Stomach (tissue), 9 donors: ENCODE results near the gene SART1. TPM values are rescaled to one million over a fixed set of nuclear protein-coding genes. Genes with fewer than 3 reads are reported as not detected.
A peak's percentile ranks its signal among the peaks of the same experiment; 100 is the strongest.

Experiments
- DNase-seq, 2 donors: peaks; one replicate each; pipeline versions ENCODE4 v3.0.0 to v3.0.0-alpha.2; 2013 to 2019
- H3K27ac ChIP-seq, 5 donors: fragments of 200-600 bp in 4 of 5; sonication (generic) in 4 of 5; one replicate each; pipeline ENCODE4 v1.5.1; 2013 to 2019; ENCODE audit warnings: mild to moderate bottlenecking in 1 of 5, moderate library complexity in 1 of 5
- H3K27me3 ChIP-seq, 3 donors: fragments of 200-600 bp; sonication (generic); one replicate each; pipeline ENCODE4 v1.5.1; 2017 to 2019; ENCODE audit warnings: mixed run types in 1 of 3
- H3K36me3 ChIP-seq, 4 donors: fragments of 200-600 bp; sonication (generic); 1 replicate in 3 of 4; 2 replicates in 1 of 4; pipeline ENCODE4 v1.5.1; 2016 to 2019
- H3K4me1 ChIP-seq, 4 donors: fragments of 200-600 bp; sonication (generic); one replicate each; pipeline ENCODE4 v1.5.1; 2016 to 2019
- H3K4me3 ChIP-seq, 4 donors: fragments of 200-600 bp; sonication (generic) in 3 of 4; one replicate each; pipeline ENCODE4 v1.5.1; 2016 to 2019; ENCODE audit warnings: mild to moderate bottlenecking in 1 of 4
- H3K9me3 ChIP-seq, 4 donors: fragments of 200-600 bp; sonication (generic); one replicate each; pipeline ENCODE4 v1.5.1; 2016 to 2019
- CTCF ChIP-seq, 7 experiments: fragments of 450-650 bp in 4 of 7; fragments of 200-600 bp in 3 of 7; sonication (generic) in 3 of 7; IDR thresholded peaks; one replicate each; pipeline ENCODE4 v1.5.1; 2016 to 2019; ENCODE audit warnings: antibody characterized with exemption in 7 of 7, control low read depth in 2 of 7, mild to moderate bottlenecking in 1 of 7
- EP300 ChIP-seq: sonication (generic); formaldehyde crosslinking; IDR thresholded peaks from one replicate; pipeline ENCODE4 v1.6.1; 2017; ENCODE audit warnings: antibody characterized with exemption
- POLR2A ChIP-seq, 4 donors: fragments of 450-650 bp; IDR thresholded peaks; one replicate each; pipeline ENCODE4 v1.6.1; 2016; ENCODE audit warnings: antibody characterized with exemption in 4 of 4, control low read depth in 2 of 4, mild to moderate bottlenecking in 1 of 4, moderate library complexity in 1 of 4
- POLR2AphosphoS5 ChIP-seq, 3 donors: sonication (generic); formaldehyde crosslinking; IDR thresholded peaks; one replicate each; pipeline ENCODE4 v1.6.1; 2016; ENCODE audit warnings: antibody characterized with exemption in 3 of 3
- WGBS, 5 donors: extraction: QIAGEN DNeasy Blood & Tissue Kit in 3 of 5; methylation state at CpG; one replicate each; pipeline versions ENCODE4 v1.1.5 to v1.1.7; 2013 to 2018; 5-methylcytosine and 5-hydroxymethylcytosine counted together
- intact Hi-C: fragments of 100-400 bp; cut with DNase I; formaldehyde crosslinking; loops from one replicate; pipeline ENCODE4 v1.15.1; 2023; ENCODE audit warnings: low total_unique reads
- polyA plus RNA-seq, 3 donors: library from polyadenylated mRNA; stranded (reverse); fragments of 200-250 nt; gene quantifications; one replicate each; pipeline ENCODE4 v1.2.3, GENCODE V29; 2013
- total RNA-seq, 5 donors: library from RNA; depleted of rRNA; stranded (reverse); fragments of >200 nt; gene quantifications; one replicate each; pipeline versions ENCODE4 v1.1.0 to v1.2.3, GENCODE V29; 2014 to 2016
- donor health status: healthy with polysubstance abuse.
- donor health status: Bipolar disorder and iron deficiency.
- donor health status: healthy.

Gene SART1
- total and polyA plus RNA-seq, 8 donors = 26.1 to 278 (median 82.5) TPM

GRCh38 chr11:66003291-66003690 is 41.8 kb downstream of the SART1 start:
- DNase-seq = no peak
- Histone ChIP-seq H3K4me1 (peaks cover 14 to 41% (median 35%) of the 10 kb centered on the region in 4 donors), H3K36me3 (peaks cover 32 to 47% (median 41%) of the 10 kb centered on the region in 4 donors), H3K4me3 (peak overlapping the region; percentile 84 to 99 (median 94)), H3K27me3 (no peaks in the 10 kb centered on the region), H3K9me3 (no peaks in the 10 kb centered on the region), H3K27ac (peak overlapping the region; percentile 93 to 96 (median 94))
- WGBS, 5 donors = 47 to 79% (median 65%) methylated on average over 6 of the region's 6 CpGs
- TF ChIP-seq CTCF (IDR thresholded peaks at IDR 0.05) (no peak), POLR2AphosphoS5 (IDR thresholded peaks at IDR 0.05) (no peak), EP300 (no peak)
- intact Hi-C loops = no loop called here

GRCh38 chr11:66004186-66004585 is 42.7 kb downstream of the SART1 start:
- intact Hi-C loops = no loop called here
- no peak for DNase-seq

GRCh38 chr11:66006134-66006890 is 44.8 kb downstream of the SART1 start:
- H3K27me3 ChIP-seq = peaks cover 0 to 14% (median 4%) of the 10 kb centered on the region in 3 donors
- no peak for TF ChIP-seq POLR2AphosphoS5 (IDR thresholded peaks at IDR 0.05)
- TF ChIP-seq EP300 = no peak
- no peak for TF ChIP-seq CTCF (IDR thresholded peaks at IDR 0.05)
- no peak for TF ChIP-seq POLR2A (IDR thresholded peaks at IDR 0.05)
- H3K36me3 ChIP-seq = peaks cover 11 to 26% (median 20%) of the 10 kb centered on the region in 4 donors
- peaks cover 9 to 19% (median 16%) of the 10 kb centered on the region in 4 donors for H3K4me1 ChIP-seq
- no peak overlapping the region for H3K4me3 ChIP-seq
- intact Hi-C loops = no loop called here
- no peak overlapping the region for H3K27ac ChIP-seq
- no peaks in the 10 kb centered on the region for H3K9me3 ChIP-seq
- DNase-seq = no peak
- 79 to 85% (median 84%) methylated on average over 11 to 13 of the region's 13 CpGs for WGBS, 5 donors

More at GRCh38 chr11:66004186-66004585, 42.7 kb downstream of the SART1 start:
- H3K4me3 ChIP-seq = no peak overlapping the region
- H3K9me3 ChIP-seq = no peaks in the 10 kb centered on the region
- H3K36me3 ChIP-seq = peaks cover 23 to 38% (median 32%) of the 10 kb centered on the region in 4 donors
- H3K27me3 ChIP-seq = no peaks in the 10 kb centered on the region
- H3K27ac ChIP-seq = no peak overlapping the region
- H3K4me1 ChIP-seq = peaks cover 14 to 40% (median 34%) of the 10 kb centered on the region in 4 donors
- WGBS, 5 donors = 67 to 87% (median 68%) methylated on average over 4 of the region's 4 CpGs
- no peak for TF ChIP-seq POLR2A (IDR thresholded peaks at IDR 0.05)
- TF ChIP-seq CTCF (IDR thresholded peaks at IDR 0.05) = no peak
- no peak for TF ChIP-seq EP300
- no peak for TF ChIP-seq POLR2AphosphoS5 (IDR thresholded peaks at IDR 0.05)

- no peak overlapping the region for H3K4me3 ChIP-seq
- WGBS, 5 donors = 52 to 88% (median 64%) methylated on average over 4 of the region's 4 CpGs
- no peak for DNase-seq
- H3K27ac ChIP-seq = no peak overlapping the region
- intact Hi-C loops = no loop called here
- peaks cover 0 to 19% (median 9%) of the 10 kb centered on the region in 3 donors for H3K27me3 ChIP-seq
- TF ChIP-seq CTCF (IDR thresholded peaks at IDR 0.05) (no peak), POLR2A (IDR thresholded peaks at IDR 0.05) (no peak), EP300 (no peak), POLR2AphosphoS5 (IDR thresholded peaks at IDR 0.05) (no peak)
- H3K36me3 ChIP-seq = peaks cover 11 to 26% (median 20%) of the 10 kb centered on the region in 4 donors
- H3K9me3 ChIP-seq = no peaks in the 10 kb centered on the region
- peaks cover 14 to 22% (median 18%) of the 10 kb centered on the region in 4 donors for H3K4me1 ChIP-seq
Observed at GRCh38 chr11:66006891-66007176, 45.3 kb downstream of the SART1 start.
